ENCODE measurements around the gene ERP27.

DNA sequence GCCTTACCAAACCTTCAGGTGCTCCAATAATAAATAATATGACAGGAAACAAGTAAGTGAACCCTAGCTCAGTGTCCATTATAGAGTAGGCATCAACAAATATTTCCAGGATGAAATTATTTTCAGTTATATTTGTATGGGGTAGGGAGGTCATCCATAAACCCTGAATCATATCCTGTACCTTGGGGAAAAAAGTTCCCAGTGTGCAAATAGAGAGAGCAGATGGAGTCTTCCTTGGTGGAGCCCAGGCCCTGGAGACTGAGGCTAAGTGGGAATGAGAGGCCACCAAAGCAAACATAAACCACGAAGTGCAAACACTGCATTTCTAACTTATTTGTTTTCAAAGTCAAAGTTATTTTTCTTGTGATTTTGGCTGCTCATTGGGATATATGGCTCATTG is 8.5 kb upstream of the ERP27 start:
- no peak for TF ChIP-seq YY1 (IDR thresholded peaks at IDR 0.05; ENCODE audit: insufficient read depth, insufficient read length)
- TF ChIP-seq ZNF274 (IDR thresholded peaks at IDR 0.05; ENCODE audit: low read depth, low read length) = no peak
- TF ChIP-seq SUZ12 (IDR thresholded peaks at IDR 0.05; ENCODE audit: extremely low read depth, insufficient read depth, insufficient read length) = no peak

Data from NT2/D1 (cell line).